ENCODE measurements around the gene PALLD.

PALLD gene

DNA sequence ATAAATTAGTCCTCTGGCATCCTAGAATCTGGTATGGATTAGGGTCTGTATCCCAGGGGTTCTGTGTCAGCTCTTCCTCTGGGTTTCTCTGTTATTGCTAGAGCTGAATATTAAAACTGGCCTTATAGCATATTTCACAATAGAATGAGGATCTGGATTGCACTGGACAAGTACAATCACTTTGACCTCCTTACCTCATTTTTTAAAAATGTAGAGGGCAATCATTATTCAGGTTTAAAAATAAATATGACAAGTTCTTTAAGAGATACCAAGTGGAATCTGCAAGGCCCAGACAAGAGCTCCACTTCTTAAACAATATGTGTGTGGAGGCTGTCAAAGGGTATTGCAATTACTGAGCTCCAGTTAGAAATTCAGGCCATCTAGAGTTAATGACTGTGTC lies 1.4 kb downstream of the PALLD start:
- TF ChIP-seq CTCF (IDR thresholded peaks at IDR 0.05; ENCODE audit: low read depth, low read length): no peak
- H3K4me3 ChIP-seq (ENCODE audit: low read depth, low read length): no peak overlapping the region

GRCh38 chr4:168499241-168499640 lies 2.4 kb downstream of the PALLD start:
- H3K4me3 ChIP-seq (ENCODE audit: low read depth, low read length): no peak overlapping the region
- TF ChIP-seq CTCF (IDR thresholded peaks at IDR 0.05; ENCODE audit: low read depth, low read length): no peak

DNA sequence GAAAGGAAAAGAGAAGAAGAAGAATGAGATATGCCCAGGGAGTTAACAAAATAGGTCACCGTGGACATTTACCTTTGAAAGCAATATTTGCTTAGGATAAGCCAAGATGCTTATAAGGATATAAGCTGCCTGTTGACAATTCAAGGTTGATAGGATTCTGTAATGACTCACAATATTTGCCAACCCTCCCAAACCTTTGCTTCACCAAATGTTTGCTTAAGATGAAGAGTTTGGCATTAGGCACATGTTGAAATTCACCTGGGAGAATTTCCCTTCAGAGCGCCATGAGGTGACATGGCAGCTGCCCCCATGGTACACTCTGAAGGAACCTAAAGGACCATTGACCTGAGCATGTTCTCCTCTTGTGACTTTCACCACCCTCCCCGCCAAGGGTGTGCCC lies 4.6 kb downstream of the PALLD start:
- no peak overlapping the region for H3K4me3 ChIP-seq (ENCODE audit: low read depth, low read length)
- no peak for TF ChIP-seq CTCF (IDR thresholded peaks at IDR 0.05; ENCODE audit: low read depth, low read length)

- TF ChIP-seq CTCF (IDR thresholded peaks at IDR 0.05; ENCODE audit: low read depth, low read length): no peak
- H3K4me3 ChIP-seq (ENCODE audit: low read depth, low read length): no peak overlapping the region
Measured at GRCh38 chr4:168502861-168503260, 6.0 kb downstream of the PALLD start.

- no peak overlapping the region for H3K4me3 ChIP-seq (ENCODE audit: low read depth, low read length)
- TF ChIP-seq CTCF (IDR thresholded peaks at IDR 0.05; ENCODE audit: low read depth, low read length): no peak
Measured at GRCh38 chr4:168503652-168504362, 7.0 kb downstream of the PALLD start.

DNA sequence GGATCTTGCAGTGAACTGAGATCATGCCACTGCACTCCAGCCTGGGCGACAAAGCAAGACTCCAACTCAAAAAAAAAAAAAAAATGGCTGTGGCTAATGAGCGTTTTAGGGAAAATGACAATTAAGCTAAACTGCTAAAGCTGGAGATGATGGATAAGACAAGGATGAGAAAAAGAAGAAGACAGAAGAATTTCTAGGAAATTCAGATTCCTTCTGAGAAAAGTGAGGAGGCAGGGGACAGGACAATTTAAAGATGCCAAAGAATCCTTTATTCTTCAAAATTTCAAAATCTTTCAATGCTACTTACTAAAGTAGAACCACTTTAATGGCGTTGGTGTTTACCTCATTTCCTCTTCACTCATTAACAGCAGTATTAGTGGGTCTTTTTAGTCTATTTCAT lies 7.7 kb downstream of the PALLD start:
- no peak overlapping the region for H3K4me3 ChIP-seq (ENCODE audit: low read depth, low read length)
- TF ChIP-seq CTCF (IDR thresholded peaks at IDR 0.05; ENCODE audit: low read depth, low read length): no peak

DNA sequence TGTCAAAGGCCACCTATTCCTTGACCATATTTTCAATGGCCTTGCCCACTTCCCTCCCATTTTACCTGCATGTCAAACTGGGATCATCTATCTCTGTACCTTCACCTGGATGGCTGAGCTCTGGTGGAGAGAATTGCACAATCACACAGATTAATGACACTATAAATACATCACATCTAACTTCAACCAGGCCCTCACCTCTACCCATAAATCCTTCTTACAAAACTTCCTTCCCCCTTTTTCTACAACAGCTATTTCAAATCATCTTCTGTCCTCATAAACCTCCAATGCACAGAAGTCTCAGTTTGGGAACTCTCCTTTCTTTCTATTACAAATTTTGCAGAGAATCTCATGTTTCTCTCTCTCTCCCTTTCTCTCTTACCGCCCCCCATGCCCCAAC lies 9.2 kb downstream of the PALLD start:
- TF ChIP-seq CTCF (IDR thresholded peaks at IDR 0.05; ENCODE audit: low read depth, low read length): no peak

More for the DNA sequence above, 9.2 kb downstream of the PALLD start:
- H3K4me3 ChIP-seq (ENCODE audit: low read depth, low read length): no peak overlapping the region

Data from WI38 (cell line).